Activated T-cell treated with anti-CD3 and anti-CD28 coated beads, Interleukin-2, amount 50 U/mL, for 48 hours (primary cell): ENCODE data around the gene CDH23.
A peak's percentile ranks its signal among the peaks of the same experiment; 100 is the strongest.

Experiments used
- DNase-seq, 2 experiments: peaks; one replicate each; pipeline ENCODE4 v3.0.0-alpha.2; 2020

CDH23 gene

GRCh38 chr10:71788954-71789353 is 392.2 kb downstream of the CDH23 start:
- no peak for DNase-seq

DNA sequence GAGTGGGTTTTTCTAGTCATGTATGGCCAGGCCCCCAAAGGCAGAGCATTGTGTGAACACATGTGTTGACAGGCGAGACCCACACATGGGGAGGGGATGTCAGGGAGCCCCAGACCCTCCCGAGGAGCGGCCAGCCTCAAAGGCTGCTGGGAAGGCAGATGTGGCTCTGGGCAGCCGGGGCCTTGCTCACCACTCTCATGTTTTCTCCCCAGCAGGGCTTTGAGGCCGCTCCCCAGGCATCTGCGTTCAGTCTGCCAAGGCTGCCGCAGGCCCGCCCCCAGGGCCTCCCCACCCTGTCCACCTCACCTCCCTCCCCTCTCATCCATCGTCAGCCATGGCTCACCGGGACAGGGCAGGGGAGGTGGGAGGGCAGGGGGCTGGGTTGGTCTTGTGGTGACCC is 393.2 kb downstream of the CDH23 start:
- DNase-seq = no peak

DNA sequence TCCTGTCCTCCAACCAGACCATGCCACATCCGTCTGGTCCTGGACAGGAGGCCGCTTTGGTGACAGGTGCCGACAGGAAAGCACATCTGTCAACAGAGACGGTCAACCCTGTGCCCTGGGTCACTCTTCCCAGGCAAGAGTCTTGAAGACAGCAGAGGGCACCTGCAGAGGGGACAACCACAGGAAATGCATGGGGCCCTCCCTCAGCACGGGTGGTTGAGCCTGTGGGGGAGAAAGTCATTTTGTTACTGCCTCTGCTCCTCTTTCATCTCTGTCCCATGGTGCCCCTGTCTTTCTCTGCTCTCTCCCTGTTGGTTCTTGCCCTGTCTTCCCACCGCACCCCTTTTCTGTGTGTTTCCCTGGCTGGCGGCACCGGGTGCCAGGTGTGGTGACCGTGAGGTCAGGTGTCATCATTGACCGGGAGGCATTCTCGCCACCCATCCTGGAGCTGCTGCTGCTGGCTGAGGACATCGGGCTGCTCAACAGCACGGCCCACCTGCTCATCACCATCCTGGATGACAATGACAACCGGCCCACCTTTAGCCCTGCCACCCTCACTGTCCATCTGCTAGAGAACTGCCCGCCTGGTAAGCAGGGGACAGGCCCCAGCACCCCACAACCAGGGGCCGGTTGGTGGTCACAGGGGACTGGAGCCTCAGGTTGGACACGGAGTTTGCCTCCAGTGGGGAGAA is 394.2 kb downstream of the CDH23 start:
- no peak for DNase-seq

GRCh38 chr10:71795248-71795647 is 398.5 kb downstream of the CDH23 start:
- DNase-seq = no peak

- peak in 1 of 2 experiments; percentile 39 for DNase-seq
These were observed 400.2 kb downstream of the CDH23 start for GRCh38 chr10:71796749-71797405.

GRCh38 chr10:71797533-71798307 is 401.0 kb downstream of the CDH23 start:
- DNase-seq = peak in 1 of 2 experiments; percentile 35

- DNase-seq = no peak
These were observed 401.5 kb downstream of the CDH23 start for GRCh38 chr10:71798308-71798624.

DNA sequence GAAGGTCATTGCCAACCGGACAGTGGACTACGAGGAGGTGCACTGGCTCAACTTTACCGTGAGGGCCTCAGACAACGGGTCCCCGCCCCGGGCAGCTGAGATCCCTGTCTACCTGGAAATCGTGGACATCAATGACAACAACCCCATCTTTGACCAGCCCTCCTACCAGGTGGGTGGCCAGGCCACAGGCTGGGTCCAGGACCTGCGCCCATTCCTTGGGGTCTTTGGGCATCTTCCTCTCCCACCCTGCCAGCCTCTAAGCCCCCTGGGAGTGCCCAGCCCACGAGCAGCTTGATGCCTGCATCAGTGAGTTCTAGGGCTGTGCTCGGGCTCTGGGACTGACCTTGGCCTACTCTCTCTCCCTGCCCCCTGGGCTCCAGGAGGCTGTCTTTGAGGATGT is 402.4 kb downstream of the CDH23 start:
- DNase-seq = no peak

DNA sequence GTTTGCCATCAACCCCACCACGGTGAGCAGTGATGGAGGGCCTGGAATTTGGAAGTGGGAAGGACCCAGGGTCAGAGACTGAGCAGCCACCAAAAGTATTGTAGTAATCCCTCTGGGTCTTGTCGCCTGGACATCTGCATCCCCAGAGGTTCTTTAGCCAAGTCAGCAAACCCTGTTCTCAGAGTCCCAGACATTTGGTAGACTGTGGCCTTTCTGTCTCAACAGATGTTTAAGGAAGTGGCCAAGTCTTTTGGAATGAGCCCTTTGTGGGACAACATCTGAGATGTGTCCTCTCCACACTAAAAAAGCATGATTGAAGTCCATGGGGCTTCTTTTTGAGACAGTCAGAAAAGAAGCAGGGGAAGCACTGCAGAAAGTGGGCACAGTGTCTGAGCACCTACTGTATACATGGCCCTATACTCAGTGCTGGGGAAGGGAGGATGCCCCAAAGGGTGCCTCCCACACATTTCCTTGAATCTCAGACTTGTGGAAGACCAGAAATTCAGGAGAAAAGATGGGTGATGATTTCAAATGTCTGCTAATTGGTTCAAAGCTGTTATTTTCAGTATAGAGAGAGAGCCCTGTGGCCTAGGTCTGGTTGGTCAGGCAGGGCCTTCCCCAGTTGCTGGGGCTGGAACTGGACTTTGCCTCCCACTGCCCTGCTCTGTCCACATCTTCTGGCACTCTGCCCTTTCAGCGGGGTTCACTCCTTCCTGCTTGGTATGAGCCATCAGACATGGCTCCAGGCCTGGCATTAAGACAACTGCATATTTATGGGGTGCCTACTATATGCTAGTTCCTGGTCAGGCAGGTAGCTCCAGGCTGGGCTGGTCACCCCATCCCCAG is 403.1 kb downstream of the CDH23 start:
- DNase-seq = no peak

DNA sequence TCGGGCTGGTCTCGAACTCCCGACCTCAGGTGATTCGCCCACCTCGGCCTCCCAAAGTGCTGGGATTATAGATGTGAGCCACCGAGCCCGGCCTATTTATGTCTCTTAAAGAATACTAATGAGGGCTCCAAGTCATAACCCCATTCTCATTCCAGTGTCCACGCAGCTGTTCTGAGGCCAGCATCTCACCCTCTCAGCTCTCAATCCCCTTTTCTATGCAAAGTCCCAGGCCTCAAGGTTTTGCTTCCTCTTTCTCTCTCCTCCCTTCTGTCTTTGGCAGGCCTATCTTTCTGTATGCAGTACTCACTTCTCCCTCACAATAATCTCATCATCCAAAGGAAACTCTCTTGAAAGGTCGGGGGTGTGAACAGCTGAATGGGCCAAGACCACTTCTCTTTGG is 404.6 kb downstream of the CDH23 start:
- no peak for DNase-seq

DNA sequence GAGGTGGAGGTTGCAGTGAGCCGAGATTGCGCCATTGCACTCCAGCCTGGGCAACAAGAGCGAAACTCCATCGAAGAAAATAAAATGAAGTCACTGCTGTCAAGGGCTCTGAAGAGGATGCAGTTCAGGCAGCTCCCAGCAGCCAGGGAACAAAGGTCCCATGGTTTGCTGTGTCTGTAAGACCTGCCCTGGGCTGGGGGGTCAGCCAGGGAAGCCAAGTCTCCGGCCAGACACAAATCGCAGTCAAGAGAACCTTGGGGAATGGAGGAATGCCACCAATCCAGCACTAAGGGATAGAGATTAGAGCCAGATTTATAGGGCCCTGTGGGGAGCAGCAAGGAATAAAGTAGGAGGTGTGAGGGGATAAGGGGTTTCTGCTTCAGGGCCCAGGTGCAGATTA is 405.5 kb downstream of the CDH23 start:
- DNase-seq = no peak

DNA sequence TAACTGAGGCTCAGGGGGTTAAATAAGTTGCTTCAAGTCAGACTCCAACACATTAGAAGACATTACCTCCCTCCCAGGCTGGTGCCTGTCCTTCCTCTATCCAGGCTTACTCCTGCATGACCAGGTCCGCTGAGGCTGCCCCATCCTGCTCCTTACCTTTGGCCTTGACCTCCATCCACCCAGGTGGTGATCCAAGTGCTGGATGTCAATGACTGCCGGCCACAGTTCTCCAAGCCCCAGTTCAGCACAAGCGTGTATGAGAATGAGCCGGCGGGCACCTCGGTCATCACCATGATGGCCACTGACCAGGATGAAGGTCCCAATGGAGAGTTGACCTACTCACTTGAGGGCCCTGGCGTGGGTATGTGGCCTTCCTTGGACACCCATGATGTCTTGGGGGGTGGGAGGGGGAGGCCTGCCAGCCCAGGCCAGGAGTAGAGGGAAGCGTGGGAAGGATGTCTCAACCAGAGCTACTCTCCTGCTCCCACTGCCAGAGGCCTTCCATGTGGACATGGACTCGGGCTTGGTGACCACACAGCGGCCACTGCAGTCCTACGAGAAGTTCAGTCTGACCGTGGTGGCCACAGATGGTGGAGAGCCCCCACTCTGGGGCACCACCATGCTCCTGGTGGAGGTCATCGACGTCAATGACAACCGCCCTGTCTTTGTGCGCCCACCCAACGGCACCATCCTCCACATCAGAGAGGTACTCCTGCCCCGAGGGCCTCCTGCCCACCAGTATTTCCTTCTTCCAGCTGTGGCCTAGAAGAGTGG is 406.2 kb downstream of the CDH23 start:
- no peak for DNase-seq

DNA sequence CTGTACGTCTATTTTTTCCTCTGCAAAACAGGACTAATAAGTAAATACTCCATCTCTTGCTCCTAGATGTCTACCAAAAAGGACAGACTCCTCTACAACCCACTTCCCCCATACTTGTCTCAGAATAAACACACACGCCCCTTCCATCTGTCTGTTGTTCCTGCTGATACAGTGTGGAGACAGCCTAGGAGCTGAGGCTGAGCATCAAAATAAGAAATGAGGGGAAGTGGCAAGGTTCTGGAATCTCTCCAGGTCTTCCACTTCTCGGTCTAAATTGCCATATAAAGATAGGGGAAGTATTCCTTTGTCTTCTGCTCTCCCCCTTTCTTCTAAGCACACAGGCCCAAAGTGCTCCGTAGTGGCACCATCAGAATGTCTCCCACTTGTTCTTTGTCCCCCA is 407.4 kb downstream of the CDH23 start:
- no peak for DNase-seq

GRCh38 chr10:71805776-71806703 is 409.3 kb downstream of the CDH23 start:
- no peak for DNase-seq

DNA sequence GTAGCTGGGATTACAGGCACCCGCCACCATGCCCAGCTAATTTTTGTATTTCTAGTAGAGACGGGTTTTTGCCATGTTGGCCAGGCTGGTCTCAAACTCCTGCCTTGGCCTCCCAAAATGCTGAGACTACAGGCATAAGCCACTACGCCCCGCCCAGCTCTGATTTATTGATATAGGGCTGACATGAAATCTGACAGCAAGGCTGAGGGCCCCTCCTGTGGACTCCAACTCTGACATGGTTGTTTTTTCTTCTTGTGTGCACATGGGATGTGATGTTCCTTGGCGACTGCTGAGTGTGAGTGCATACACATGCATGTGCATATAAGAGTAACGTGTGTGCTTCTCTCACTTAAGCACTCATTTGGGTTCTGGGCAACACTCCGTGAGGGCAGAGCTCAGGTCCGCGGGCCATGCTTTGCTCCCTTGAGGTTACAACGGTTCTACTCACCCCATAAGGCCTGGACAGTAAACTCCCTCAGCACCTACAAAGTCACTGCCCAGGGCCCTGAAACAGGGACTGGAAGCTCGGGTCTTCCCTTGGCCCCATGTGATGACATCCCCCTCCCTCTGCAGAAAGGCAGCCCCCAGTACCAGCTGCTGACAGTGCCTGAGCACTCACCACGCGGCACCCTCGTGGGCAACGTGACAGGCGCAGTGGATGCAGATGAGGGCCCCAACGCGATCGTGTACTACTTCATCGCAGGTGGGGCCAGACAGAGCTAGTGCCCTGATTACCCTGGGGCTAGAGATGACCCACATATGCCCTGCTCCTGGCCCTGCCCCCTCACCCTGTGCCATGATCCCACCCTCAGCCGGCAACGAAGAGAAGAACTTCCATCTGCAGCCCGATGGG is 410.2 kb downstream of the CDH23 start:
- no peak for DNase-seq

GRCh38 chr10:71807557-71808510 is 411.1 kb downstream of the CDH23 start:
- no peak for DNase-seq

- DNase-seq = no peak
These were observed 412.9 kb downstream of the CDH23 start for GRCh38 chr10:71809628-71810027.

DNA sequence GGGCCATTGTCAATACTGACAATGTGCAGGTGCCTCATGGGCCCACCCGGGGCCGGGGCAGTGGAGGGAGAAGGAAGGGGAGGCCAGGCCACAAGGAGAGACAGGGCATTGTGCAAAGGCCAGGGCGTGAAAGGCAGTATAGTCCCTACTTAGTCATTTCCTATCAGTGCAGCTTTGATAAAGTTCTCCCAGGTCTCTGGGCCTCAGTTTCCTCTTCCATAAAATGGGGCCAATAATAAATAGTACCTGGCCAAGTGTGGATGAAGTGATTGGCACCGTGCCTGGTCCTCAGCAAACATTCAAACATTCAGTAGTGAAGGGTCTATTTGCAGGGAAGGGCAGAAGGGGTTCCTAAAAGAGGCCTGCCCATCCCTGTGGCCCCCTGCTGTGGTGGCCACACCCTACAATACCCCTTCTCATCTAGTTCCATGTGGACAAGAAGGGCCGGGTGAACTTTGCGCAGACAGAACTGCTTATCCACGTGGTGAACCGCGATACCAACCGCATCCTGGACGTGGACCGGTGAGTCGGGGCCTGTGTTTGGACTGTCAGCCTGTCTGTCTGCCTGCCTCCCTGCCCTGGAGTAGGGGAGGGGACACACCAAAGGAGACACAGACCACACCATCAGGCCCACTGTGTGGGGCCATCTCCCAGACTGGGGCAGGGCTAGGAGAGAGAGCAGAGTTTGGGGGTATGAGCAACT is 413.5 kb downstream of the CDH23 start:
- DNase-seq = no peak
